ENCODE measurements around the gene CHRDL1. TPM values are rescaled to one million over a fixed set of nuclear protein-coding genes. Genes with fewer than 3 reads are reported as not detected.
"Not testable (repeated sequence)": the region's sequence is repeated elsewhere in the genome, so short reads cannot be mapped to it uniquely, and the experiment has no call there.

Gene CHRDL1
- total RNA-seq, 1 donor from 2014 or later = 39.8 TPM

GRCh38 chrX:110665223-110666002 lies 130.2 kb downstream of the CHRDL1 start:
- peak; percentile 7 for DNase-seq (ENCODE audit: low read depth)

GRCh38 chrX:110657073-110657472 lies 138.5 kb downstream of the CHRDL1 start:
- no peak for DNase-seq (ENCODE audit: low read depth)

- DNase-seq (ENCODE audit: low read depth) = not testable (repeated sequence)
Observed at GRCh38 chrX:110654280-110654679, 141.3 kb downstream of the CHRDL1 start.

- DNase-seq (ENCODE audit: low read depth) = no peak
Observed at GRCh38 chrX:110646386-110646785, 149.2 kb downstream of the CHRDL1 start.
